GM12892 (cell line): ENCODE data around the gene GDPD5.

Source experiments
- DNase-seq: peaks from one replicate; pipeline ENCODE4 v3.0.0; 2011; ENCODE audit not compliant: insufficient read length
- FAIRE-seq: peaks from 2 replicates; lab custom pipeline; 2011; peaks lifted over from hg19 to GRCh38; lab: Jason Lieb, UNC
- POLR2A ChIP-seq: IDR thresholded peaks from 2 replicates; pipeline ENCODE4 v1.6.1; 2011; ENCODE audit warnings: low read depth, low read length, control low read depth
- POLR2AphosphoS5 ChIP-seq: IDR thresholded peaks from 2 replicates; pipeline ENCODE4 v1.6.1; 2011; ENCODE audit warnings: low read depth, low read length, control low read depth
- TAF1 ChIP-seq: IDR thresholded peaks from 2 replicates; pipeline ENCODE4 v1.6.1; 2011; ENCODE audit warnings: low read depth, mild to moderate bottlenecking, control low read depth, low read length, borderline replicate concordance

The GDPD5 gene

GRCh38 chr11:75502138-75502537, 23.6 kb downstream of the GDPD5 start:
- FAIRE-seq: peak; percentile 87
- TF ChIP-seq POLR2A (no peak), TAF1 (no peak), POLR2AphosphoS5 (no peak)
- no peak for DNase-seq

- no peak for DNase-seq
- peak; percentile 21 for FAIRE-seq
- TF ChIP-seq POLR2A (no peak), TAF1 (no peak), POLR2AphosphoS5 (no peak)
Observed at GRCh38 chr11:75500742-75501141, 25.0 kb downstream of the GDPD5 start.

GRCh38 chr11:75499423-75500190, 26.1 kb downstream of the GDPD5 start:
- FAIRE-seq (peak; percentile 5), DNase-seq (no peak)

GRCh38 chr11:75498556-75499255, 27.0 kb downstream of the GDPD5 start:
- TF ChIP-seq POLR2AphosphoS5: no peak
- TF ChIP-seq POLR2A: no peak
- no peak for TF ChIP-seq TAF1
- FAIRE-seq (no peak), DNase-seq (no peak)

More at GRCh38 chr11:75499423-75500190, 26.1 kb downstream of the GDPD5 start:
- TF ChIP-seq TAF1: no peak
- TF ChIP-seq POLR2AphosphoS5: no peak
- TF ChIP-seq POLR2A: no peak

GRCh38 chr11:75497788-75498409, 27.8 kb downstream of the GDPD5 start:
- DNase-seq: no peak
- TF ChIP-seq POLR2AphosphoS5 (no peak), TAF1 (no peak), POLR2A (no peak)
- FAIRE-seq: peak; percentile 24

- FAIRE-seq (no peak), DNase-seq (no peak)
- TF ChIP-seq TAF1 (no peak), POLR2A (no peak), POLR2AphosphoS5 (no peak)
Observed at GRCh38 chr11:75496305-75496752, 29.4 kb downstream of the GDPD5 start.

- FAIRE-seq (no peak), DNase-seq (no peak)
- TF ChIP-seq TAF1 (no peak), POLR2A (no peak), POLR2AphosphoS5 (no peak)
Observed at GRCh38 chr11:75495749-75496304, 29.9 kb downstream of the GDPD5 start.

GRCh38 chr11:75493626-75494025, 32.1 kb downstream of the GDPD5 start:
- TF ChIP-seq POLR2AphosphoS5: no peak
- TF ChIP-seq TAF1: no peak
- TF ChIP-seq POLR2A: no peak
- FAIRE-seq: peak; percentile 40
- DNase-seq: no peak

GRCh38 chr11:75492181-75492820, 33.4 kb downstream of the GDPD5 start:
- DNase-seq (peak; percentile 54), FAIRE-seq (peak; percentile 86)
- TF ChIP-seq TAF1 (no peak), POLR2AphosphoS5 (peak; percentile 51; the same call in 1 of the 2 replicates), POLR2A (peak; percentile 52; the same call in 1 of the 2 replicates)

GRCh38 chr11:75491465-75491864, 34.3 kb downstream of the GDPD5 start:
- FAIRE-seq (peak; percentile 24), DNase-seq (no peak)

More at GRCh38 chr11:75491465-75491864, 34.3 kb downstream of the GDPD5 start:
- TF ChIP-seq POLR2AphosphoS5 (no peak), TAF1 (no peak), POLR2A (no peak)
